WTC11 (cell line): ENCODE measurements around the gene UBE2G1. TPM values are rescaled to one million over a fixed set of nuclear protein-coding genes. Genes with fewer than 3 reads are reported as not detected.
A peak's percentile ranks its signal among the peaks of the same experiment; 100 is the strongest.

ENCODE experiments used
- ATAC-seq: fragments of 200-7000 bp; cut with Tn5 transposase; 2 replicates; pipeline ENCODE4 v1.10.0; 2021; ENCODE audit warnings: mild to moderate bottlenecking, moderate library complexity
- CTCF ChIA-PET: fragments of 300-600 bp; sonication (Branson Sonifier 250); formaldehyde crosslinking; loops from one replicate; lab custom pipeline; 2021; ENCODE audit warnings: antibody characterized with exemption; lab: Charles Lee
- POLR2A ChIA-PET: fragments of 350-600 bp; sonication (Branson Sonifier 250); formaldehyde crosslinking; loops from one replicate; lab custom pipeline; 2021; ENCODE audit warnings: antibody characterized with exemption; lab: Charles Lee
- DNase-seq: peaks from one replicate; pipeline ENCODE4 v3.0.0; 2021; ENCODE audit warnings: low spot score
- H3K27ac Mint-ChIP-seq: 2 replicates; pipeline ENCODE4 v1.8.0; 2021; ENCODE audit warnings: mixed read lengths
- H3K27me3 Mint-ChIP-seq: 2 replicates; pipeline ENCODE4 v1.8.0; 2021; ENCODE audit warnings: low read depth, mild to moderate bottlenecking, moderate library complexity, mixed read lengths
- H3K36me3 Mint-ChIP-seq: 2 replicates; pipeline ENCODE4 v1.8.0; 2021; ENCODE audit warnings: mixed read lengths
- H3K4me1 Mint-ChIP-seq: 2 replicates; pipeline ENCODE4 v1.8.0; 2022; ENCODE audit warnings: mixed read lengths
- H3K4me3 Mint-ChIP-seq: 2 replicates; pipeline ENCODE4 v1.8.0; 2021; ENCODE audit warnings: mild to moderate bottlenecking, moderate library complexity, mixed read lengths
- H3K9me3 Mint-ChIP-seq: 2 replicates; pipeline ENCODE4 v1.8.0; 2021; ENCODE audit warnings: mixed read lengths
- CDX4 ChIP-seq: fragments of 250-450 bp; sonication (Bioruptor Pico); IDR thresholded peaks from 2 replicates; pipeline ENCODE4 v1.9.0; 2021; ENCODE audit warnings: moderate library complexity, mild to moderate bottlenecking, inconsistent platforms, borderline replicate concordance
- CREB1 ChIP-seq: sonication (generic); formaldehyde crosslinking; IDR thresholded peaks from 2 replicates; pipeline ENCODE4 v1.8.0; 2023; ENCODE audit warnings: mild to moderate bottlenecking, missing genetic modification reagents
- CREM ChIP-seq: sonication (generic); formaldehyde crosslinking; IDR thresholded peaks from 2 replicates; pipeline ENCODE4 v1.8.1; 2022; ENCODE audit warnings: mild to moderate bottlenecking, missing genetic modification reagents, moderate library complexity
- ELF4 ChIP-seq: sonication (generic); formaldehyde crosslinking; IDR thresholded peaks from 2 replicates; pipeline ENCODE4 v1.8.1; 2022; ENCODE audit warnings: low read depth, mild to moderate bottlenecking, moderate library complexity, missing genetic modification reagents
- EMX1 ChIP-seq: fragments of 250-450 bp; sonication (Bioruptor Pico); IDR thresholded peaks from 2 replicates; pipeline ENCODE4 v1.8.0; 2021; ENCODE audit warnings: mild to moderate bottlenecking
- ETV6 ChIP-seq: sonication (generic); formaldehyde crosslinking; IDR thresholded peaks from 2 replicates; pipeline ENCODE4 v1.8.1; 2022; ENCODE audit warnings: mild to moderate bottlenecking, missing genetic modification reagents
- FOXP4 ChIP-seq: sonication (generic); formaldehyde crosslinking; IDR thresholded peaks from 2 replicates; pipeline ENCODE4 v1.8.0; 2022; ENCODE audit warnings: mild to moderate bottlenecking, missing genetic modification reagents
- HMGXB4 ChIP-seq: sonication (generic); formaldehyde crosslinking; IDR thresholded peaks from 2 replicates; pipeline ENCODE4 v1.8.1; 2023; ENCODE audit warnings: mild to moderate bottlenecking, moderate library complexity, missing genetic modification reagents
- JAZF1 ChIP-seq: fragments of 250-450 bp; sonication (Bioruptor Pico); IDR thresholded peaks from 2 replicates; pipeline ENCODE4 v1.9.0; 2021; ENCODE audit warnings: moderate library complexity, mild to moderate bottlenecking, inconsistent platforms
- MXD4 ChIP-seq: fragments of 250-450 bp; sonication (Bioruptor Pico); IDR thresholded peaks from 2 replicates; pipeline ENCODE4 v1.8.0; 2021; ENCODE audit warnings: mild to moderate bottlenecking, moderate library complexity, borderline replicate concordance
- NR3C1 ChIP-seq: sonication (generic); formaldehyde crosslinking; conservative IDR thresholded peaks from 2 replicates; pipeline ENCODE4 v1.8.1; 2023; ENCODE audit warnings: low read depth, mild to moderate bottlenecking, missing genetic modification reagents
- PRRX2 ChIP-seq: fragments of 250-450 bp; sonication (Bioruptor Pico); IDR thresholded peaks from 2 replicates; pipeline ENCODE4 v1.8.0; 2021; ENCODE audit warnings: mild to moderate bottlenecking
- SMAD4 ChIP-seq: sonication (generic); formaldehyde crosslinking; IDR thresholded peaks from 2 replicates; pipeline ENCODE4 v1.8.0; 2022; ENCODE audit warnings: mild to moderate bottlenecking, missing genetic modification reagents
- SP1 ChIP-seq: sonication (generic); formaldehyde crosslinking; conservative IDR thresholded peaks from 2 replicates; pipeline ENCODE4 v1.8.1; 2022; ENCODE audit warnings: missing genetic modification reagents
- TEAD1 ChIP-seq: sonication (generic); formaldehyde crosslinking; IDR thresholded peaks from 2 replicates; pipeline ENCODE4 v1.8.0; 2022; ENCODE audit warnings: mild to moderate bottlenecking, missing genetic modification reagents
- TP53 ChIP-seq: sonication (generic); formaldehyde crosslinking; IDR thresholded peaks from 2 replicates; pipeline ENCODE4 v1.8.1; 2023; ENCODE audit warnings: mild to moderate bottlenecking, missing genetic modification reagents
- USF2 ChIP-seq: sonication (generic); formaldehyde crosslinking; IDR thresholded peaks from 2 replicates; pipeline ENCODE4 v1.8.1; 2023; ENCODE audit warnings: mild to moderate bottlenecking, missing genetic modification reagents, moderate library complexity
- ZNF281 ChIP-seq: sonication (generic); formaldehyde crosslinking; IDR thresholded peaks from 2 replicates; pipeline ENCODE4 v1.8.0; 2023; ENCODE audit warnings: mild to moderate bottlenecking, missing genetic modification reagents
- ZSCAN18 ChIP-seq: fragments of 250-450 bp; sonication (Bioruptor Pico); IDR thresholded peaks from 2 replicates; pipeline ENCODE4 v2.1.2; 2022; ENCODE audit warnings: mild to moderate bottlenecking, moderate library complexity
- total RNA-seq: library from RNA; stranded (reverse); gene quantifications from 3 replicates; pipeline ENCODE4 v1.2.3, GENCODE V29; 2021

Gene UBE2G1
- total RNA-seq, 1 experiment from 2014 or later: 177 TPM

- H3K4me1 Mint-ChIP-seq: no peaks in the 10 kb centered on the region
- POLR2A ChIA-PET: no interaction called here
- no peak for ATAC-seq
- DNase-seq: no peak
- TF ChIP-seq SP1 (CRISPR knock-in tag) (no peak), EMX1 (CRISPR knock-in tag) (no peak), ZNF281 (CRISPR knock-in tag) (no peak), TP53 (no peak), HMGXB4 (CRISPR knock-in tag) (no peak), JAZF1 (no peak), CREM (CRISPR knock-in tag) (no peak), SMAD4 (CRISPR knock-in tag) (no peak), CDX4 (CRISPR knock-in tag) (no peak), PRRX2 (CRISPR knock-in tag) (no peak), CREB1 (no peak), ZSCAN18 (CRISPR knock-in tag) (no peak), NR3C1 (CRISPR knock-in tag) (no peak), ELF4 (no peak), MXD4 (no peak), USF2 (CRISPR knock-in tag) (no peak)
- TF ChIP-seq, all 79 proteins: peak for 0
- peak overlapping the region; percentile 86 for H3K27ac Mint-ChIP-seq
- no peaks in the 10 kb centered on the region for H3K9me3 Mint-ChIP-seq
- no peaks in the 10 kb centered on the region for H3K27me3 Mint-ChIP-seq
- H3K4me3 Mint-ChIP-seq: no peak overlapping the region
- CTCF ChIA-PET: interaction anchor here (0.6 kb wide), 1 partner anchor 189 kb away, joined by 3 read pairs; no protein-coding TSS in a partner anchor
- peaks cover 23% of the 10 kb centered on the region for H3K36me3 Mint-ChIP-seq
These were observed 134.2 kb downstream of the UBE2G1 start for GRCh38 chr17:4232168-4232813.

GRCh38 chr17:4229627-4230541 lies 136.6 kb downstream of the UBE2G1 start:
- ATAC-seq (no peak), DNase-seq (no peak)
- Mint-ChIP-seq H3K9me3 (no peaks in the 10 kb centered on the region), H3K27ac (peak overlapping the region; percentile 63), H3K27me3 (no peaks in the 10 kb centered on the region), H3K4me3 (no peak overlapping the region), H3K4me1 (no peaks in the 10 kb centered on the region), H3K36me3 (peaks cover 14% of the 10 kb centered on the region)
- ChIA-PET CTCF (interaction anchor here (1.1 to 1.9 kb wide), 4 partner anchors 14 to 75 kb away, joined by 3 to 9 read pairs (median 6); no protein-coding TSS in a partner anchor), POLR2A (interaction anchor here (0.5 kb wide), 1 partner anchor 143 kb away, joined by 4 read pairs; no protein-coding TSS in a partner anchor)
- TF ChIP-seq TEAD1 (CRISPR knock-in tag) (no peak), ETV6 (CRISPR knock-in tag) (no peak), FOXP4 (CRISPR knock-in tag) (no peak)
